EH (cell line): ENCODE measurements around the gene NPY1R.
A peak's percentile ranks its signal among the peaks of the same experiment; 100 is the strongest.

ENCODE experiments used
- DNase-seq: peaks from one replicate; pipeline ENCODE4 v3.0.0-alpha.2; 2015; ENCODE audit warnings: low read depth

NPY1R gene

DNA sequence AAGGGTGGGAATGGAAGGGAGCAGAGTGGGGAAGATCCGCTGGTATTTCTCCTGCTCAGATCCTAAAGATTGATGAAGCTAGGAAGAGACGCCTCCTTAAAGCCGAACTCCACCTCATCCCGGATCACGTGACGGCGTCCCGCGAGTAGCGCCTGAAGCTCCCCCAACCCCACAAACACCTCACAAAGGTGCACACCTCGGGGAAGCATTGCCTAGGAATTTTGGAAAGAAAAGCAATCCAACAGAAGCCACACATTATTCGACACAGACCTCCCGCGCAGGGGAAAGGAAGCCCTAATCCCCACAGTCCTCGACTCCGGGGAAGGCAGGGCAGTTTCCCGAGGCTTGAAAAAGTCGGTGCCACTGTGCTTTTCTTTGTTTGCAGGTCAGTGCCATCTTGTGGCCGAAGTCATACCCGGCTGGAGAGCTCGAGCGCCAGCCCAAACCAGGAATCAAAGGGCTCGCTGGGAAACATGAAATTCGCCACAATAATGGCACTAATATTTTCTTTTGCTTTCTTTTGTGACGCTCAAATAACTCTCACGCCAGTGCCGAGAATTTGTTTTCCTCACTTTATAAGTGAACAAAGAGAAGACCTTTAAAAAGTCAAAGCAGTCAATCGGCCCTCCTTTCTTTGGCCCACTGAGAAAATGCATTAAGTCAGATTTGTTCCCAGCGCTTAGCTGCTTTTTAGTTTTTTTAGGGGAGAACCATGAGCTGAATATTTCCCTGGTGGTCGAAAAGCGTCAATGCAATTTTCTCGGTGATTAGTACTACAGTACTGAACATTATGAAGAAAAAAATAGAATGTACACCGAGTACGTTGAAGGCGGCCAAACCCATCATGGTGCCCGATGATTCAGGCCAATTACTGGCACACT is at the start of gene NPY1R:
Gene NPY1R, minus strand, starts transcription at position 71 of the 881 bp plus-strand sequence. CDS start 6,042 bp downstream, outside the sequence.
- DNase-seq = peak; percentile 79

DNA sequence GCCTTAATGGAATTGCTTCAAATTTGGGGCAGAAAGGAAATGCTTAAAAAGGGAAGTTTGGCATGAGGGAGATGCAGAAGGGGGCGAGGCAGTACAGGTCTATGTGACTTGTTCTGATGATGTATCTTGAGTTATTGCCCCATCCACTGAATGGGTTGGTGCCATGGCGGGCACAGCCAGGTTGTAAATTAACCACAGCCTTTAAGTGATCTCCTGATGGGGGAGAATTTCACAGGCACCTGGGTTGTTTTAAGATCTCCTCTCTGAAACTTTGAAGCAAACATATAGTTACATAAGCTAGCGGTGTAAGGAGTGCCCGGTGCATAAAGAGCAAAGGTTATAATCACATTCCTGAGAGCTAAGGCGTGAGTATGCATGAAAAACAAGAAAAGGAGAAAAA is 48.3 kb upstream of the NPY1R start:
- no peak for DNase-seq

DNA sequence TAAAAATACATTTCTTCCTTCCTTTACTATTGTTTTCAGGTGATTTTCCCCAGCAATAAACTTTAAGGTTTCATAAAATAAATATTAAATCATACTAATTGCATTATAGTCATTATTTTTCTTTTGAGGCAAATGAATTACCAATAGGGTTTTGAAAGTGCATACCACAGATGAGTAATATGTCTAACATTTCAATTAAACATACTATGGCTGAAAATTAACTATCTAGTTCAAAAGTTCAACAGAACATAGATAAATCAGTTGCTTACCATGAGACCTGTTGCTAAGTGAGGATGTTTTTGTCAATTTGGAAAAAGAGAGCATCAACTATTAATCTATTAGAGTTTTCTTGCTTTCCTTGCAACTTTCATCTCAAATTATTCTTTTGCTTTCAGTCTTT is 46.3 kb upstream of the NPY1R start:
- no peak for DNase-seq

GRCh38 chr4:163372029-163372428 is 39.6 kb upstream of the NPY1R start:
- DNase-seq = no peak

- DNase-seq = no peak
These were observed 35.3 kb upstream of the NPY1R start for GRCh38 chr4:163367651-163368050.

- DNase-seq = no peak
These were observed 23.7 kb upstream of the NPY1R start for GRCh38 chr4:163356104-163356503.

DNA sequence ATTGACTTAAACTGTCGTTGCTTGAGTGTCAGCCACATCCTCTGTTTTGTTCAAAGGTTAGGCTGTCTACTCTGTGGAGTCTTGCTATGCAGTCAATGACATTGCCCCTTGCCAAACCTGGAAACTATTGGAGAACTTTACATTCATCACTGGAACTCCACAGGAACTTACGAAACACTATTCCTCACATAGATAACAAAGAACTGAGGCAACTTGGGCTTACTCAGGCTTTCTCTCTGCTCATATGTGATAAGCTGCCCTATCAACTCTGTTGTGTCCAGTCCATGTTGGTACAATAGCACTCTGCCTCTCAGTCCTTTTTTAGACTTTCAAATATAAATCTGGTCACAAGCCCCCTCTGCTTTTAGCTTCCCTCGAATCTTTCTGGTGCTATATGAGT is 20.7 kb upstream of the NPY1R start:
- DNase-seq = no peak

- no peak for DNase-seq
These were observed 18.3 kb upstream of the NPY1R start for GRCh38 chr4:163350672-163351071.

GRCh38 chr4:163344147-163345125 is 12.0 kb upstream of the NPY1R start:
- DNase-seq = no peak

DNA sequence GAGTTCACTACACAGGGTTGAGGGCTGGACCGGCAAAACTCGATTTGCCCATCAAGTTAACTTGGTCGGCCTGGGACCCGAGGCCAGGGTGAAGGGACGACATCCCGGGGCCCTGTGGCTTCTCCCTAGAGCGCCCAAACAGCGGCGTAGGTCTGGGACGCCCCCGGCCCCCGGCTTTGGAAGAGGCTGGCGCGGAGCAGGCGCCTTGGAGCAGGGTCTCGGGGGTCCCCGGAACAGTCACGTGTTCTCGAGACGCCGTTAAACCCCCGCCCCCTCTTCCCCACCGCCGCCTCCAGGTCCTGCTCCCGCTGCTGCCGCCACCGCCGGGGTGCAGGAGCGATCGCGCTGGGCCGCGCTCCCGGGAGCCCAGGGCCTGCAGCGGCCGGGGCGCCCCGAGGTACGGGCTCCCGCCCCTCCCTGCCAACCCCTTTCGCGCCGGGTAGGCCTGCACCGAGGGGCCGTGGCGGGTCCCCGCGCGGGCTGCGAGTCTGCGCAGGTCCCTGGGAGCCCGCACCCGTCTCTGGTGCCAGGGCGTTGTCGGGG is 11.3 kb upstream of the NPY1R start, which contains the start of gene NPY5R:
Gene NPY5R, plus strand, starts transcription at position 289 of the 543 bp plus-strand sequence. CDS start 6,382 bp downstream, outside the sequence.
- no peak for DNase-seq

DNA sequence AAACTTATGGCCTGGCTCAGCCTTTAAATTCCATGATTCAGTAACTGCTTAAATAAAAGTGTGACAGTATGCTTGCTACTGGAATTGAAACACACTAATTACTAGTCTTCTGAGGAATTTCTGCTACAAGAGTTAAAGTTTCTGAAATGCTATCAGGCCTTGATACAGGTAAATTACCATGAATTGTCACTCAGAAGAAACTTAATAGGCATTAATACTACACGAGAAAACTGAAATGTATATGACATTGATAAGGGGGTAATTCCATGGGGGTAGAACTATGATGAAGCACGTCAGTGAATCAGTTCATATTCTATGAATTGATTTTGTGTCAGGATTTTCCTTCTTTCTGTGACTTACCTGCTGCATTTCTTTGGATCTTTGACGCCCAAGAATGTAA is 3.0 kb upstream of the NPY1R start:
- no peak for DNase-seq

DNA sequence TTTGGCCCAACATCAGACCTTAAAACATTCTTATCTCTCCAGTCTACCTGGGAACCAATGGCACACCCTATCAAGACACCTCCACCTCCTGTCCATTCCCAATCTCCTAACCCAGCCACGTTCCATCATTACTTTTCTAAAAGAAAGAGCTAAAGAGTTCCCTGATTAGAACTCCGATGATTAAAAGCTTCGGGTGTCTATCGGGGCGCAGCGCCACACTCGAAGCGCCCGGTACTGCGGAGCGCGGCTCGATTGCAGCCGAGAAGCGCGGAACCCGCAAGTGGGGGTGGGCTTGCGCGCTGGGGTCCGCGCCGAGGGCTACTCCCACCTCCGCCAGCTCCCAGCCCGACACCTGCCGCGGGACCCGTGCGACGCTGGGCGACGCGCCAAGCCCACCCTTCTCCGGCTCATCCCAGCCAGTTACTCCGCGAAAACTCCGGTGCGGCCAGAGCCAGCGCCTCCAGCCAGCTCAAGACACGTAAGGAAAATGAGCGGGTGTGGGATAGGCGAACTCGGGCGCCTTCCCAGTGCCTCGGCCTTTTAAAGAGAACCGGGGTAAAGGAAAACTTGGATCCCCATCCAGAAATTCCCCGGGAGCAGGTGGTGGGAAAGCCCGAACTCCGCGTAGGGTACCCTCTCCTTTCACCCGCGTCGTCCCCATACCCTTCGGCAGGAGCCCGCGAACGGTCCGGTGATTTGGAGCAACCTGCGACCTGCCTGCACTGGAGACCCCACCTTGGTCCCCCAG is 593 bp downstream of the NPY1R start:
- peak; percentile 16 for DNase-seq

DNA sequence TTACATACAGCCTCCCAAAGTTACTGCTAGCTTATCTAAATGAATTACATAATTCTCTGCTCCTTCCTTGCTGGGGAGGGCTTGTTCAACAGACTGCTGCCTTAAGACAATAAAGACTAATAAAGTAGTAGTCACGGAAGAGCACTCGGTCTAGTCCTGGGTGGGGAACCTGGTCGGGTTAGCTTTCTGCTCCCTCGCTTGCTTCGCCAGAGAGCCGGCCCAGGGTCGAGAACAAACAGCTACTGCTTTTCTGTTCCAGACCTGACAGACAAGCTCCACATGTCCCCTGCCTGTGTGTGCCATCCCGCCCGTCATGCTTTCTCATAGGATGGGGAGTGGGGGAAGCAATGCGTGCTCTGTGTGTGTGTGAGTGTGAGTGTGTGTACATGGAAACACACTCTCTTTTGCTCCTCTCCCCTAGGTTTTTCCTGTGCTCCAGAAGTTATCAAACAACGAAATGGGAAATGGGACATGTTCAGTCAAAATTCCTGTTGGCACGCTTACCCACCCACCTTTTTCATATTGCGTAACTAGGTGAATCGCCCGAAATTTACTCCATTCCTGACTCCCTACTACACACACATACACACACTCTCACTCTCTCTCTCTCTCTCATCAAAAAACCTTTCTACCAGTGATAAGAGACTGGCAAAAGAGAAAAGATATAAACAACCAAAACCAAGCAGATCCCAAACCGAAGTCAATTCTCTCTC is 1.3 kb downstream of the NPY1R start:
- no peak for DNase-seq

DNA sequence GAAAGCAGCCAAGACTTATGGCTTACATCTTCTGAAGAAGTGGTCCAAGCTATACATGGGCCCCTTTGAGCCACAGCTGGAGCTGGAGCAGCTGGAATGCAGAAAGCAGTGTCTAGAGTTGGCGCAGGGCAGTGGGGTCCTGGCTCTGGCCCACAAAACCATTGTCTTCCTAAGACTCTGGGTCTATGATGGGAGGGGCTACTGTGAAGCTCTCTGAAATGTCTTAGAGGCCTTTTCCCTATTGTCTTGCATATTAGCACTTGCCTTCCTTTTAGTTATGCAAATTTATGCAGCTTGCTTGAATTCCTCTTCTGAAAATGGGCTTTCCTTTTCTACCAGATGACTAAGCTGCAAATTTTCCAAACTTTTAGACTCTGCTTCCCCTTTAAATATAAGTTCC is 15.3 kb downstream of the NPY1R start:
- no peak for DNase-seq

GRCh38 chr4:163309466-163309865 is 22.9 kb downstream of the NPY1R start:
- DNase-seq = no peak

- DNase-seq = no peak
These were observed 29.3 kb downstream of the NPY1R start for GRCh38 chr4:163303069-163303468.

- no peak for DNase-seq
These were observed 32.0 kb downstream of the NPY1R start for GRCh38 chr4:163300445-163300844.

GRCh38 chr4:163295138-163295537 is 37.3 kb downstream of the NPY1R start:
- DNase-seq = no peak

- no peak for DNase-seq
These were observed 48.1 kb downstream of the NPY1R start for GRCh38 chr4:163284304-163284703.

DNA sequence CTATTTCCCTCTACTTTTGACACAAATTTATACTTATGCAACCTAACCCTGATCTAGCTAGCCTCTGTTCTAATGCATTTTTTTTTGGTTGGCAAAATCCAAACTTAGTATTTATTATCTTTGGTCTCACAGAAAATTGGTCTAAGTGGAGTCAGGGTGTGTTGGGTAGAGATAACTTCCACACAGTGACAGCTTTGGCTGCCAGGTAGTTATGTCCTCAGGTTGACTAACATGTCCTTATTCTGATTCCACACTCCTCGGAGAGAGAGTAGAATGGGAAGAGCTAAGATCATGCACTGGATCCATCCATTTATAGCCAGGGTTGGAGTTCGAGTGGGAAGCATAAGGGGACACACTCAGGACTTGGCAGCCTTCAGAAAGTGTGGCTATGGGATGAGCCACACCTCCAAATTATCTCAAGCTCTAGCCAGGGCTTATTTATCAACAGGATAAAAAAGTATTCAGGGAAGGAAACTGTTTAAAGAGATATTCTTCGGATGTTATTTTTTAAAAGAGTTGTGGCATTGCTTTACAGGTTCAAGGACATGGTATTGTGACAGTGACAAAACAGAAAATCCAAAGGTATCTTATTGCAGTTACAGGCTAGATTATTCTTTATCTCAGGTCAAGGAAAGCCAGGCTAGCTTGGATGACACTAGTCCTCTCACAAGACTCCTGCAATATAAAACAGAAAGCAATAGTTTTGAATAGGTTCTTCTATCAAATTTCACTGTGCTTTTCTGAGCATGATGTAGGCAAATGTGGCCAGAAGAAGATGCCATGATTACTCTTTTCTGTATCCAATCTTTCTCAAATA is 51.5 kb downstream of the NPY1R start:
- DNase-seq = no peak
